H54 (cell line): ENCODE results near the gene IMPG1.

Experiments
- DNase-seq: peaks from one replicate; pipeline ENCODE4 v3.0.0; 2011; ENCODE audit warnings: low spot score, mixed read lengths; ENCODE audit not compliant: insufficient read length
- FAIRE-seq: peaks from 3 replicates; lab custom pipeline; 2011; peaks lifted over from hg19 to GRCh38; lab: Jason Lieb, UNC
- POLR2A ChIP-seq: IDR thresholded peaks from 2 replicates; pipeline ENCODE4 v1.6.1; 2011; ENCODE audit warnings: low read depth, mild to moderate bottlenecking, low read length

Gene IMPG1

GRCh38 chr6:76072562-76072961, at the start of gene IMPG1:
IMPG1 (minus strand) TSS chr6:76072662; CDS start chr6:76072488, 174 bp downstream.
- FAIRE-seq: no peak
- TF ChIP-seq POLR2A: no peak
- no peak for DNase-seq

GRCh38 chr6:76120302-76120701, 47.8 kb upstream of the IMPG1 start:
- DNase-seq: no peak
- no peak for TF ChIP-seq POLR2A
- no peak for FAIRE-seq

GRCh38 chr6:76073281-76073680, 819 bp upstream of the IMPG1 start:
- FAIRE-seq: no peak
- no peak for TF ChIP-seq POLR2A
- no peak for DNase-seq

GRCh38 chr6:76057469-76057868, 15.0 kb downstream of the IMPG1 start:
- TF ChIP-seq POLR2A: no peak

GRCh38 chr6:76052314-76052713, 20.1 kb downstream of the IMPG1 start:
- DNase-seq (no peak), FAIRE-seq (no peak)
- TF ChIP-seq POLR2A: no peak

More at GRCh38 chr6:76057469-76057868, 15.0 kb downstream of the IMPG1 start:
- FAIRE-seq: no peak
- no peak for DNase-seq

GRCh38 chr6:76043690-76044089, 28.8 kb downstream of the IMPG1 start:
- DNase-seq (no peak), FAIRE-seq (no peak)
- TF ChIP-seq POLR2A: no peak

- DNase-seq: no peak
- TF ChIP-seq POLR2A: no peak
- FAIRE-seq: no peak
Observed at GRCh38 chr6:76035713-76036112, 36.7 kb downstream of the IMPG1 start.

GRCh38 chr6:76026101-76026500, 46.4 kb downstream of the IMPG1 start:
- DNase-seq: no peak
- FAIRE-seq: no peak
- TF ChIP-seq POLR2A: no peak

GRCh38 chr6:76014626-76015530, 57.6 kb downstream of the IMPG1 start:
- TF ChIP-seq POLR2A: no peak
- FAIRE-seq (no peak), DNase-seq (no peak)

- DNase-seq: no peak
- no peak for TF ChIP-seq POLR2A
- no peak for FAIRE-seq
Observed at GRCh38 chr6:76004202-76004601, 68.3 kb downstream of the IMPG1 start.

GRCh38 chr6:76003686-76004085, 68.8 kb downstream of the IMPG1 start:
- FAIRE-seq: no peak
- no peak for TF ChIP-seq POLR2A
- DNase-seq: no peak

- FAIRE-seq: no peak
- no peak for TF ChIP-seq POLR2A
- DNase-seq: no peak
Observed at GRCh38 chr6:76003113-76003512, 69.3 kb downstream of the IMPG1 start.

GRCh38 chr6:76000629-76001028, 71.8 kb downstream of the IMPG1 start:
- DNase-seq (no peak), FAIRE-seq (no peak)
- TF ChIP-seq POLR2A: no peak

- FAIRE-seq (no peak), DNase-seq (no peak)
- no peak for TF ChIP-seq POLR2A
Observed at GRCh38 chr6:75997696-75998095, 74.8 kb downstream of the IMPG1 start.
